IMR-90 (cell line): ENCODE measurements around the gene DDX39A.

Source experiments
- CTCF ChIP-seq: conservative IDR thresholded peaks from 2 replicates; pipeline ENCODE4 v1.5.1; 2012; ENCODE audit warnings: mild to moderate bottlenecking, low read depth, low read length, improper control_type of control experiment
- ELK1 ChIP-seq: fragments of 150-350 bp; IDR thresholded peaks from 2 replicates; pipeline ENCODE4 v1.6.1; 2016; ENCODE audit warnings: low read depth, mild to moderate bottlenecking, low read length, moderate library complexity, borderline replicate concordance
- FOS ChIP-seq: fragments of 150-350 bp; IDR thresholded peaks from 2 replicates; pipeline ENCODE4 v1.6.1; 2016; ENCODE audit warnings: low read depth, low read length
- MAFK ChIP-seq: IDR thresholded peaks from 2 replicates; pipeline ENCODE4 v1.6.1; 2012; ENCODE audit warnings: low read depth, low read length, improper control_type of control experiment
- MAZ ChIP-seq: IDR thresholded peaks from 2 replicates; pipeline ENCODE4 v1.6.1; 2012; ENCODE audit warnings: low read depth, mild to moderate bottlenecking, low read length, improper control_type of control experiment, moderate library complexity, borderline replicate concordance
- MXI1 ChIP-seq: IDR thresholded peaks from 2 replicates; pipeline ENCODE4 v1.6.1; 2012; ENCODE audit warnings: low read depth, mild to moderate bottlenecking, low read length, moderate library complexity, borderline replicate concordance
- POLR2A ChIP-seq: IDR thresholded peaks from 2 replicates; pipeline ENCODE4 v1.6.1; 2012; ENCODE audit warnings: mild to moderate bottlenecking, low read depth, low read length
- RAD21 ChIP-seq: IDR thresholded peaks from 2 replicates; pipeline ENCODE4 v1.6.1; 2012; ENCODE audit warnings: low read length, improper control_type of control experiment
- SMC3 ChIP-seq: fragments of 150-350 bp; IDR thresholded peaks from 2 replicates; pipeline ENCODE4 v1.6.1; 2016; ENCODE audit warnings: low read depth, mild to moderate bottlenecking, antibody characterized with exemption, low read length, moderate library complexity

- TF ChIP-seq CTCF (no peak), POLR2A (no peak), MAZ (no peak), FOS (no peak), MAFK (no peak), ELK1 (no peak), MXI1 (no peak), SMC3 (no peak), RAD21 (no peak)
Measured at GRCh38 chr19:14425696-14426138, 6.6 kb upstream of the DDX39A start.
